Stimulated activated CD8-positive, alpha-beta memory T cell treated with anti-CD3 and anti-CD28 coated beads, Interleukin-12 subunit alpha, Interleukin-12 subunit beta, amount 100 ng/mL, for 24 hours (primary cell): Measurements from ENCODE around the gene ARL2BP.
"Not testable (repeated sequence)": the region's sequence is repeated elsewhere in the genome, so short reads cannot be mapped to it uniquely, and the experiment has no call there.

Experiments
- DNase-seq: peaks from one replicate; pipeline ENCODE4 v3.0.0-alpha.2; 2020; ENCODE audit errors: extremely low read depth

The ARL2BP gene

GRCh38 chr16:57263541-57264351 is 18.7 kb downstream of the ARL2BP start:
- DNase-seq, result no peak

DNA sequence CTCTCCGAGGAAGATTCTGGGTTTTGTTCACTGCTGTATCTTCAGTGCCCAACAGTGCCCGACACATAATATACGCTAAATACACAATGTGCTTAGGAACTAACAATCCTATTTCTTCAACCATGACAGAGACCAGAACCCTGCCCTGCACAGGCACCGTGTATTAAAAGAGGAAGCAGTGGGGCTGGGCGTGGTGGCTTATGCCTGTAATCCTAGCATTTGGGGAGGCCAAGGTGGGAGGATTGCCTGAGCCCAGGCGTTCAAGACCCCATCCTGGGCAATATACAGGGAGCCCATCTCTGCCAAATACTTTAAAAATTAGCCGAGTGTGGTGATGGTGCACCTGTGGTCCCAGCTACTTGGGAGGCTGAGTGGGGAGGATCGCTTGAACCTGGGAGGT is 19.3 kb downstream of the ARL2BP start:
- no peak for DNase-seq

DNA sequence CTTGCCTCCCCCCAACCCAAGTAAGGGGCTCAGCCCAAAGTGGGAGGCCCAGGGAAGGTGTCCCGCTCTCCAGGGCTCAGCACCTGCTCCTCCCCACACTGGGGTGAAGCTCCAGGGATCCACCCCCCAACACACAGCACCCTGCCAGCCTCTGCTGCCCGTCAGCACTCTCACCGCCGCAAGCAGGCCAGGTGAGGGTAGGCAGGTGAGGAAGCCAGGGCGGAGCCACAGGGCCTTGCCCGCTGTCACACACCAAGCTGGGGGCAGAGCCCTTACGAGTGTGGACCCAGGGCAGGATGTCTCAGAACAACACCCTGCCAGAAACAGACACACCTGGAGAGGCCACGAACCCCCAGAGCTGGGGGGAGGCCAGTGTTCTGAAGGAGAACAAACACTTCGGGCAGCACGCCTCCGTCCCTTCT is 19.9 kb downstream of the ARL2BP start:
- DNase-seq, result no peak

- no peak for DNase-seq
Measured at GRCh38 chr16:57265850-57266530, 20.9 kb downstream of the ARL2BP start.

DNA sequence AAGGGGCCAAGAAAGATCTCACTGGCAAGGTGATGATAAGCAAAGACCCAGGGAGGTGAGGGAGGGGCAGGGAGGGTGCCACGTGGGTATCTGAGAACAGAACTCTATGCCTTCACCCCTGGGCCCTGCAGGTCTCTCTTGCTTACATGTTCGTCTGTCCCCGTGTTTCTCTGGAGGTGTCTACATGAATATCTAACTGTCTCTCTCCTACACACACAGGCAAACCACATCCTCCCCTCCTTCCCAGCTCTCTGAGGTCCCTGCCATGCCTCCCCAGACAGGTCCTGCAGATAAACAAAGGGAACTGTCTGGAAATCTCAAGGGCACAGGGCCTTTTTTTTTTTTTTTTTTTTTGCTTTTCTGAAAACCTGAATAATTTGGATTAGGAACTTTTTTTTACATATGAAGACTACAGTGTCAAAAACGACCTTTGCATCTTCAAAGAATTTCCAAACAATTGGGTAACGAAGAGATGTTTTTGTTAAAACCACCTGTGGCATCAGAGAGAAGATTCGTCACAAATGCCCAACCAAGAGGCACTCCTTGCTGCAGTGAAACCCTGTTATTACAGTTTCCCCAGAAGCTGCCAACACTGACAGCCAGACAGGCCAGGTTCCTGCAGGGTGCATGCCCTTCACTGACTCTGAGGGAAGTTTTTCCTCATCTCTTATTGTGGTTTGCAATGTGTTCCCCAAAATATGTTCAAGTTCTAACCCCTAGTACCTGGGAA is 21.6 kb downstream of the ARL2BP start:
- no peak for DNase-seq

- DNase-seq, result not testable (repeated sequence)
Measured at GRCh38 chr16:57267343-57267742, 22.3 kb downstream of the ARL2BP start.

GRCh38 chr16:57268804-57269800 is 24.0 kb downstream of the ARL2BP start:
- no peak for DNase-seq

GRCh38 chr16:57270221-57271062 is 25.4 kb downstream of the ARL2BP start:
- DNase-seq, result no peak

- DNase-seq, result no peak
Measured at GRCh38 chr16:57271063-57271345, 25.9 kb downstream of the ARL2BP start.

GRCh38 chr16:57271867-57272495 is 26.9 kb downstream of the ARL2BP start:
- DNase-seq, result no peak

DNA sequence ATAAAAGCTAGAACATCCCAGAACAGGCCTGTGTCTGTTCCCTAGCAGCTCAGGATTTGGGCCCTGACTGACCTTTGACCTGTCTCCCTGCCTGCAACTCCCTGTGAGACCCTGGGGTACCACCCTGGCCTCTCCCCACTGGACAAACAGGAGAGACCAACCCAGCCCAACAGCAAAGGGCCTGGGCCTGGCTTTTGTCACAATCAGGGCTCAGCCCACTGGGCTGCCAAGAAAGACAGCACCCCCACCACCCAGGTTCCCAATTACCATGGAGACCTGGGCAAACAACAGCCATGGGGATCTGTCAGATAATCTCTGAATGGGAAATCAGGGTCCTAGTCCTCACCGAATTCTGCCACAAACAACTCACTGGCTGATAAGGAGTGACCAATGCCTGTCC is 28.3 kb downstream of the ARL2BP start:
- DNase-seq, result no peak

DNA sequence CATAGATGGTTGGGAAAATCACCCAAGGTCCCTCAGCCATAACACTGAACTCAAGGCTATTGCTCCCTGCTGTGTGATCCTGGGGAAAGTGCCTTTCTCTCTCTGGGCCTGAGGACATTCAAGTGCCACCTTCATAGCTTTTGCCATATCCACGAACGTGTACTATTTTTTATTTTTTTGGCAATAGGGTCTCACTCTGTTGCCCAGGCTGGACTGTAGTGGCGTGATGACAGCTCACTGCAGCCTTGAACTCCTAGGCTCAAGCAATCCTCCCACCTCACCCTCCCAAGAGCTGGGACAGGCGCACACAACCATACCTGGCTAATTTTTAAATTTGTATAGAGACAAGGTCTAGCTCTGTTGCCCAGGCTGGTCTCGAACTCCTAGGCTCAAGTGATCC is 28.8 kb downstream of the ARL2BP start:
- no peak for DNase-seq

GRCh38 chr16:57275946-57276345 is 30.9 kb downstream of the ARL2BP start:
- DNase-seq, result not testable (repeated sequence)

DNA sequence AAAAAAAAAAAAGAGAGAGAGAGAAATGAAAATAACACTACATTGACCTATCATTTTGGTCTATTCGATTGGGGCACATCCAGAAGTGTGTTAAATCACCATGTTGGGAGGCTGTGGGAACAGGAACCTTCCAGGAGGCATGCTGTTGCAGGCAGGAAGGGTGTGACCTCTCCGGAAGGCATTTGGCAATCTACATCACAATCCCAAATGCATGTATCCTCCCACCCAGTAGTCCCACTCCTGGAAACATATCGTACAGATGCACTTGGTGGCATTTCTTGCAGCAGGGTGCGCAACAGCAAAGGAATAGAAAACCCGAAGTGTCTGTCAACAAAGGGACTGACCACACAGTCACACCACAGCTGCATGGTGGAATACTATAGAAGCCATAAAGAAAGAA is 31.5 kb downstream of the ARL2BP start:
- no peak for DNase-seq

DNA sequence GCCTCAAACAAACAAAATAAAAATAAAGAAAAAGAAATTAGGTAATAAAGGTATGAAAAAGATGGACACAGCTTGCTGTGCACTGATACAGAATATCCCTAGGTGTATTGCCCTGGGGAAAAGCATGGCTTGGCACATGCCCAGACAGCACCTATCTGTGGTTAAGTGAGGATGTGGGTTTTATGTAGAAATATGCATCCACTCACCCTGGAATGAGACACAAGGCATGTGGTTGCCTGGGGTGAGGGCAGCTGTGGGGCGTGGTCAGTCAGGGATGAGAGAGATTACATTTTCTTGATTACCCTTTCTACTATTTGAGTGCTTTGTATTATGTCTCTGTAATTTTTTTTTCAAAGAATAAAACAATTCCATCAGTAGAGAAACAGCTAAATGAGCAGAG is 32.5 kb downstream of the ARL2BP start:
- DNase-seq, result no peak

GRCh38 chr16:57278494-57278893 is 33.4 kb downstream of the ARL2BP start:
- DNase-seq, result no peak

DNA sequence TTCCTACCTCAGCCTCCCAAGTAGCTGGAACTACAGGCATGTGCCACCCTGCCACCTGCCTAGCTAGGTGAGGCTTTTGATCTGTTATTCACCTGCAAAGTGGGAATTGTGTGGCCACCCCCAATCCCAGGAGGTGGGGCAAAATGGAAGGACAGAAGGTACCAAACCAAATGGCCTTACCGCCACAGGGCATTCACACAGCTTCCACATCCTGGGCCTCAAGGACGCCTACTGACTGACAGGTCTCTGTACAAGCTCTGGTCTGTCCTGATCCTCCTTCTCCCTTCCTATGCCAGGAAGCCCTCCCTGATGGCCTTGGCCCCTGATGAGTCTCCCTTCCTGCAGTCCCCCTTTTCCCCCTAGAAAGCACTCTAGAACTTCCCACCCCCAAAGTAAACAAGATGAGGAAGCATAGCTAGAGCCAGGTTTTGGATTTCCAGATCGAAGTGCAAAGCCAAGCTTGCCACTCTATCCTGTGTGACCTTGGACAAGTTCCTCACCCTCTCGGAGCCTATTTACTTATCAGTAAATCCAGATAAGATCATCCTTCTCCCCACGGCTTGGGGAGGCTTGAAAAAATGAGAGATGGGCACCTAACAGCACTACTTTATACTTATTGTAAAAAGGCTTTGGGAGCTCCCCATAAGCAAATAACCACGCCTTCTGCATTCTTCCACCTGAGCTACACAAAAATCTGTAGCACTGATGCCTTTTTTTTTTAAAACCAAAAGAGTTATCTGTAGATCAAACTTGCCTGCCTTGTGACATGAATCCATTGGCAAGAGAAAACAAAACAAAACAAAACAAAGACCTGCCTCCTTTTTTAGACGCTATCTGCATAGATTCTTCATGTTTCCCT is 35.0 kb downstream of the ARL2BP start:
- DNase-seq, result no peak

GRCh38 chr16:57281791-57282190 is 36.7 kb downstream of the ARL2BP start:
- DNase-seq, result no peak

GRCh38 chr16:57282510-57283213 is 37.6 kb downstream of the ARL2BP start:
- DNase-seq, result no peak
